ENCODE measurements around the gene RIMKLB.

- TF ChIP-seq REST (IDR thresholded peaks at IDR 0.05; ENCODE audit: insufficient read depth in 1 of 2, low read depth in 2 of 2, low read length in 2 of 2) (no peak), SIN3A (IDR thresholded peaks at IDR 0.05; ENCODE audit: borderline replicate concordance, insufficient read depth, low read length) (no peak), POLR2AphosphoS5 (IDR thresholded peaks at IDR 0.05; ENCODE audit: low read depth, low read length) (no peak), TAF1 (IDR thresholded peaks at IDR 0.05; ENCODE audit: borderline replicate concordance, insufficient read depth, low read length) (no peak), FOXP2 (optimal IDR thresholded peaks at IDR 0.05; ENCODE audit: borderline replicate concordance, extremely low read depth, extremely low read length, insufficient read depth) (no peak)
These were observed 36.0 kb upstream of the RIMKLB start for GRCh38 chr12:8661751-8662150.

Data from PFSK-1 (cell line).